Tibial nerve (tissue), 4 donors: ENCODE data around the gene SOHLH2. TPM values are rescaled to one million over a fixed set of nuclear protein-coding genes. Genes with fewer than 3 reads are reported as not detected.

Experiments
- DNase-seq, 2 donors: peaks; one replicate each; pipeline ENCODE4 v3.0.0-alpha.2; 2019; ENCODE audit warnings: low spot score in 2 of 2
- H3K27ac ChIP-seq, 4 donors: fragments of 200-600 bp; sonication (generic) in 3 of 4; one replicate each; pipeline ENCODE4 v1.5.1; 2017 to 2019; ENCODE audit warnings: mild to moderate bottlenecking in 1 of 4
- H3K27me3 ChIP-seq, 2 donors: fragments of 200-600 bp; sonication (generic) in 1 of 2; one replicate each; pipeline versions ENCODE4 v1.5.1 to v1.6.0; 2017 to 2019
- H3K36me3 ChIP-seq, 3 donors: fragments of 200-600 bp; sonication (generic); one replicate each; pipeline ENCODE4 v1.5.1; 2018 to 2019
- H3K4me1 ChIP-seq, 4 donors: fragments of 200-600 bp; sonication (generic) in 3 of 4; one replicate each; pipeline ENCODE4 v1.5.1; 2017 to 2019
- H3K4me3 ChIP-seq, 4 donors: fragments of 200-600 bp; sonication (generic) in 3 of 4; one replicate each; pipeline ENCODE4 v1.5.1; 2017 to 2019; ENCODE audit warnings: mild to moderate bottlenecking in 1 of 4, moderate library complexity in 1 of 4
- H3K9me3 ChIP-seq, 4 donors: fragments of 200-600 bp; sonication (generic) in 3 of 4; one replicate each; pipeline ENCODE4 v1.5.1; 2017 to 2019
- EP300 ChIP-seq, 2 donors: sonication (generic); formaldehyde crosslinking; IDR thresholded peaks; one replicate each; pipeline ENCODE4 v1.6.1; 2017; ENCODE audit warnings: antibody characterized with exemption in 2 of 2, mild to moderate bottlenecking in 1 of 2
- POLR2A ChIP-seq, 2 donors: fragments of 450-650 bp; IDR thresholded peaks; one replicate each; pipeline ENCODE4 v1.6.1; 2017; ENCODE audit warnings: antibody characterized with exemption in 2 of 2, mild to moderate bottlenecking in 2 of 2, moderate library complexity in 2 of 2
- WGBS, 2 donors: methylation state at CpG; one replicate each; pipeline ENCODE4 v1.1.5; 2018; 5-methylcytosine and 5-hydroxymethylcytosine counted together
- total RNA-seq, 4 donors: library from RNA; depleted of rRNA; stranded (reverse); fragments of >200 nt; gene quantifications; one replicate each; pipeline ENCODE4 v1.1.0, GENCODE V29; 2016
- TF ChIP-seq, protein P1 (sequence below), 5 experiments: fragments of 200-600 bp in 3 of 5; fragments of 450-650 bp in 2 of 5; sonication (generic) in 3 of 5; IDR thresholded peaks; one replicate each; pipeline ENCODE4 v1.5.1; 2016 to 2019; ENCODE audit warnings: antibody characterized with exemption in 5 of 5, mild to moderate bottlenecking in 3 of 5, moderate library complexity in 2 of 5

Gene SOHLH2
- total RNA-seq, 4 donors from 2014 or later, result 0.20 TPM; not detected in 3

- peaks cover 0 to 3% (median 0%) of the 10 kb centered on the region in 3 donors for H3K36me3 ChIP-seq
- no peak overlapping the region for H3K4me3 ChIP-seq
- TF ChIP-seq POLR2A (IDR thresholded peaks at IDR 0.05) (no peak), EP300 (IDR thresholded peaks at IDR 0.05) (no peak)
- TF ChIP-seq, protein P1, sequence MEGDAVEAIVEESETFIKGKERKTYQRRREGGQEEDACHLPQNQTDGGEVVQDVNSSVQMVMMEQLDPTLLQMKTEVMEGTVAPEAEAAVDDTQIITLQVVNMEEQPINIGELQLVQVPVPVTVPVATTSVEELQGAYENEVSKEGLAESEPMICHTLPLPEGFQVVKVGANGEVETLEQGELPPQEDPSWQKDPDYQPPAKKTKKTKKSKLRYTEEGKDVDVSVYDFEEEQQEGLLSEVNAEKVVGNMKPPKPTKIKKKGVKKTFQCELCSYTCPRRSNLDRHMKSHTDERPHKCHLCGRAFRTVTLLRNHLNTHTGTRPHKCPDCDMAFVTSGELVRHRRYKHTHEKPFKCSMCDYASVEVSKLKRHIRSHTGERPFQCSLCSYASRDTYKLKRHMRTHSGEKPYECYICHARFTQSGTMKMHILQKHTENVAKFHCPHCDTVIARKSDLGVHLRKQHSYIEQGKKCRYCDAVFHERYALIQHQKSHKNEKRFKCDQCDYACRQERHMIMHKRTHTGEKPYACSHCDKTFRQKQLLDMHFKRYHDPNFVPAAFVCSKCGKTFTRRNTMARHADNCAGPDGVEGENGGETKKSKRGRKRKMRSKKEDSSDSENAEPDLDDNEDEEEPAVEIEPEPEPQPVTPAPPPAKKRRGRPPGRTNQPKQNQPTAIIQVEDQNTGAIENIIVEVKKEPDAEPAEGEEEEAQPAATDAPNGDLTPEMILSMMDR (IDR thresholded peaks at IDR 0.05), result no peak
- H3K27ac ChIP-seq, result no peak overlapping the region
- H3K4me1 ChIP-seq, result peaks cover 0 to 14% (median 0%) of the 10 kb centered on the region in 4 donors
- no peak for DNase-seq
- peaks cover 0 to 8% of the 10 kb centered on the region in 2 donors for H3K27me3 ChIP-seq
- H3K9me3 ChIP-seq, result no peaks in the 10 kb centered on the region
- WGBS, 2 donors, result 84 to 86% methylated on average over 28 of the region's 28 CpGs
Measured at GRCh38 chr13:36125841-36126240, 88.5 kb downstream of the SOHLH2 start.

DNA sequence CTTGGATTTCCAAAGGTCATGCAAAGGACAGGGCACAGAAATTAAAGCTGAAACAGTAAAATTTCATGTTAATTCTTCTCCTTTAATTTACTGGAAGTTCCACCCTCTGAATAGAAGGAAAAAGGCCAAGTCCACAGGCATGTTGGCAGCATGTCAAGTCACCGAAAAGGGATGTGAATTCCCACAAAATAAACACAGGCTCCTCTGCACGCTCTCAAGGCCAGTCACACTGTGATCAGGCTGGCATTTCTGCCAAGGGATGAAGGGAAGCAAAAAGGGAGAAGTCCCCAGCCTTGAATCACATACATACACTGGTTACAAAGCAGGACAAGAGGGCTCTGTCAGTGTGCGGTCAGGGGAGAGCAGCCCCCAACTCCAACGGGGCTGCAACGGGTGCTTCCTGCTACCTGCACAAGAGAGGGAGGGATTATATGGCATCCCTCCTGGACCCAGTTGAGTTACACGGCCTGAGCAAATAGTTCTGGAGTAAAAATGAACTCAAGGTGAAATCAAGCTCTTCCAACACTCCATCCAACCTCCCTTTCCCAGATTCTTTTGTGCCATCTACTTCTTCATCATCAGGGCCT lies 90.0 kb downstream of the SOHLH2 start:
- TF ChIP-seq EP300 (IDR thresholded peaks at IDR 0.05) (no peak), POLR2A (IDR thresholded peaks at IDR 0.05) (no peak)
- TF ChIP-seq, protein P1 (IDR thresholded peaks at IDR 0.05), result no peak
- 28 to 46% methylated on average over 6 of the region's 6 CpGs for WGBS, 2 donors
- Histone ChIP-seq H3K36me3 (peaks cover 0 to 3% (median 0%) of the 10 kb centered on the region in 3 donors), H3K9me3 (no peaks in the 10 kb centered on the region), H3K27me3 (peaks cover 0 to under 1% of the 10 kb centered on the region in 2 donors), H3K4me3 (no peak overlapping the region), H3K27ac (no peak overlapping the region), H3K4me1 (peaks cover 0 to 5% (median 0%) of the 10 kb centered on the region in 4 donors)
- DNase-seq, result peak in 1 of 2 donors; percentile 41

Other genes with a start within 250 kb of the SOHLH2 start
- gene DCLK1, start 83.2 kb downstream of the SOHLH2 start, total RNA-seq, result 10 to 100 TPM; 21.3 to 63.8 (median 40.9) TPM
- under 1 TPM in 3 of 4 donors, not detected in 1; 0.30 to 0.63 (median 0.39) TPM for gene CCDC169, start 83.3 kb upstream of the SOHLH2 start, total RNA-seq
- gene SPART, start 131.8 kb upstream of the SOHLH2 start, total RNA-seq, result 10 to 100 TPM; 50.7 to 77.4 (median 62.4) TPM
- 1 to 10 TPM in 3 of 4 donors, under 1 TPM in 1; 0.30 to 4.8 (median 1.7) TPM for gene CCNA1, start 217.9 kb upstream of the SOHLH2 start, total RNA-seq